GM12878 (cell line): Measurements from ENCODE around the gene MYOCD.
A peak's percentile ranks its signal among the peaks of the same experiment; 100 is the strongest.

Source experiments
- EP300 ChIP-seq, 2 experiments: fragments of 150-350 bp in 1 of 2; IDR thresholded peaks; 2 replicates each; pipeline ENCODE4 v1.6.1; 2011 to 2012; ENCODE audit warnings: low read depth in 2 of 2, low read length in 2 of 2, borderline replicate concordance in 1 of 2, improper control_type of control experiment in 1 of 2, inconsistent platforms in 1 of 2; ENCODE audit not compliant: control insufficient read depth in 1 of 2
- EZH2 ChIP-seq: IDR thresholded peaks from 2 replicates; pipeline ENCODE4 v1.6.1; 2012; ENCODE audit warnings: low read depth, mild to moderate bottlenecking, control low read depth, inconsistent platforms, low read length, borderline replicate concordance; ENCODE audit not compliant: control insufficient read depth
- HCFC1 ChIP-seq: fragments of 150-350 bp; IDR thresholded peaks from 2 replicates; pipeline ENCODE4 v1.6.1; 2014; ENCODE audit warnings: low read length
- MXI1 ChIP-seq: fragments of 150-350 bp; IDR thresholded peaks from 2 replicates; pipeline ENCODE4 v1.6.1; 2011; ENCODE audit warnings: low read depth, mild to moderate bottlenecking, inconsistent platforms, low read length, improper control_type of control experiment
- NFYB ChIP-seq: IDR thresholded peaks from 2 replicates; pipeline ENCODE4 v1.6.1; 2011; ENCODE audit warnings: low read depth, mild to moderate bottlenecking, low read length, improper control_type of control experiment, moderate library complexity; ENCODE audit not compliant: insufficient read depth
- POLR2A ChIP-seq: IDR thresholded peaks from 2 replicates; pipeline ENCODE4 v1.6.1; 2011; ENCODE audit warnings: low read depth, mild to moderate bottlenecking, low read length
- TCF12 ChIP-seq: IDR thresholded peaks from 2 replicates; pipeline ENCODE4 v1.6.1; 2011; ENCODE audit warnings: low read depth, mild to moderate bottlenecking, low read length
- TF ChIP-seq, protein P1 (sequence below), 3 experiments: IDR thresholded peaks in 2 of 3; conservative IDR thresholded peaks in 1 of 3; 2 replicates each; pipeline ENCODE4 v1.5.1; 2011; ENCODE audit warnings: low read depth in 3 of 3, low read length in 3 of 3, mild to moderate bottlenecking in 3 of 3, control low read depth in 2 of 3, moderate library complexity in 2 of 3, inconsistent platforms in 1 of 3, mixed read lengths in 1 of 3; ENCODE audit not compliant: control insufficient read depth in 2 of 3, insufficient read depth in 1 of 3; ENCODE audit errors: extremely low read depth in 1 of 3
- TF ChIP-seq, protein P2 (sequence below): IDR thresholded peaks from 2 replicates; pipeline ENCODE4 v1.6.1; 2012; ENCODE audit warnings: low read depth, low read length, improper control_type of control experiment
- TF ChIP-seq, protein P3 (sequence below): fragments of 450-650 bp; IDR thresholded peaks from 2 replicates; pipeline ENCODE4 v1.6.1; 2017; ENCODE audit warnings: mild to moderate bottlenecking

DNA sequence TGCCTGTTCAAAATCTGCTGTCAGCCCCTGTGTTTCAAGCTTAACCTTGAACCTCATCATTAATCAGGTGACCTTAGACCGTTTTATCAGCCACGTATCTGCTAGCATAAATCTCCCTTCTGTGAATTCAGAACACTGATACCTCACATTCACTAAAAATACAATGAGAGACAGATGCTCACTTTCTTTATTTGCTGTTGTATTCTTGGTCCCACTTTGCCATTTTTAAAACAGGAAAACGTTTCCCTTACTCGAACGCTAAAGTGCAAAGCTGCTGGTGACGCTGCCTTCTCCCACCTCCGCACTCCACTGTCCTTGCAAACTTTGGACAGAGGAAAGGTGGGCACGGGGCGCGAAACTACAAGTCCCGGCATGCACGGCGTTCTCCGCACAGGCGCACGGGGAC is 123.4 kb downstream of the MYOCD start:
- TF ChIP-seq POLR2A (no peak), HCFC1 (peak; percentile 89), NFYB (no peak), MXI1 (no peak), EP300 (IDR thresholded peaks at IDR 0.05; ENCODE audit: borderline replicate concordance in 1 of 2, control insufficient read depth in 1 of 2, low read depth in 2 of 2, low read length in 2 of 2) (no peak), TCF12 (no peak), EZH2 (no peak)
- TF ChIP-seq, protein P1, sequence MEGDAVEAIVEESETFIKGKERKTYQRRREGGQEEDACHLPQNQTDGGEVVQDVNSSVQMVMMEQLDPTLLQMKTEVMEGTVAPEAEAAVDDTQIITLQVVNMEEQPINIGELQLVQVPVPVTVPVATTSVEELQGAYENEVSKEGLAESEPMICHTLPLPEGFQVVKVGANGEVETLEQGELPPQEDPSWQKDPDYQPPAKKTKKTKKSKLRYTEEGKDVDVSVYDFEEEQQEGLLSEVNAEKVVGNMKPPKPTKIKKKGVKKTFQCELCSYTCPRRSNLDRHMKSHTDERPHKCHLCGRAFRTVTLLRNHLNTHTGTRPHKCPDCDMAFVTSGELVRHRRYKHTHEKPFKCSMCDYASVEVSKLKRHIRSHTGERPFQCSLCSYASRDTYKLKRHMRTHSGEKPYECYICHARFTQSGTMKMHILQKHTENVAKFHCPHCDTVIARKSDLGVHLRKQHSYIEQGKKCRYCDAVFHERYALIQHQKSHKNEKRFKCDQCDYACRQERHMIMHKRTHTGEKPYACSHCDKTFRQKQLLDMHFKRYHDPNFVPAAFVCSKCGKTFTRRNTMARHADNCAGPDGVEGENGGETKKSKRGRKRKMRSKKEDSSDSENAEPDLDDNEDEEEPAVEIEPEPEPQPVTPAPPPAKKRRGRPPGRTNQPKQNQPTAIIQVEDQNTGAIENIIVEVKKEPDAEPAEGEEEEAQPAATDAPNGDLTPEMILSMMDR (IDR thresholded peaks at IDR 0.05 in 2 of 3, conservative IDR thresholded peaks at IDR 0.05 in 1 of 3; ENCODE audit: control insufficient read depth in 2 of 3, extremely low read depth in 1 of 3, insufficient read depth in 1 of 3, low read depth in 3 of 3, low read length in 3 of 3) = no peak
- TF ChIP-seq, protein P2, sequence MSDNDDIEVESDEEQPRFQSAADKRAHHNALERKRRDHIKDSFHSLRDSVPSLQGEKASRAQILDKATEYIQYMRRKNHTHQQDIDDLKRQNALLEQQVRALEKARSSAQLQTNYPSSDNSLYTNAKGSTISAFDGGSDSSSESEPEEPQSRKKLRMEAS = no peak
- TF ChIP-seq, protein P3, sequence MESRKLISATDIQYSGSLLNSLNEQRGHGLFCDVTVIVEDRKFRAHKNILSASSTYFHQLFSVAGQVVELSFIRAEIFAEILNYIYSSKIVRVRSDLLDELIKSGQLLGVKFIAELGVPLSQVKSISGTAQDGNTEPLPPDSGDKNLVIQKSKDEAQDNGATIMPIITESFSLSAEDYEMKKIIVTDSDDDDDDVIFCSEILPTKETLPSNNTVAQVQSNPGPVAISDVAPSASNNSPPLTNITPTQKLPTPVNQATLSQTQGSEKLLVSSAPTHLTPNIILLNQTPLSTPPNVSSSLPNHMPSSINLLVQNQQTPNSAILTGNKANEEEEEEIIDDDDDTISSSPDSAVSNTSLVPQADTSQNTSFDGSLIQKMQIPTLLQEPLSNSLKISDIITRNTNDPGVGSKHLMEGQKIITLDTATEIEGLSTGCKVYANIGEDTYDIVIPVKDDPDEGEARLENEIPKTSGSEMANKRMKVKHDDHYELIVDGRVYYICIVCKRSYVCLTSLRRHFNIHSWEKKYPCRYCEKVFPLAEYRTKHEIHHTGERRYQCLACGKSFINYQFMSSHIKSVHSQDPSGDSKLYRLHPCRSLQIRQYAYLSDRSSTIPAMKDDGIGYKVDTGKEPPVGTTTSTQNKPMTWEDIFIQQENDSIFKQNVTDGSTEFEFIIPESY = no peak
